Activated T-cell treated with anti-CD3 and anti-CD28 coated beads for 4 hours (primary cell): ENCODE measurements around the gene MYH1.
"Not testable (repeated sequence)": the region's sequence is repeated elsewhere in the genome, so short reads cannot be mapped to it uniquely, and the experiment has no call there.

Experiments used
- DNase-seq: peaks from one replicate; pipeline ENCODE4 v3.0.0-alpha.2; 2020

MYH1 gene

GRCh38 chr17:10518271-10519037 lies at the start of gene MYH1:
Gene MYH1, minus strand, starts transcription at chr17:10518542. Its CDS starts 1,900 bp downstream, at chr17:10516642.
- DNase-seq = no peak

- DNase-seq = no peak
Measured at GRCh38 chr17:10563991-10564660, 45.8 kb upstream of the MYH1 start.

- no peak for DNase-seq
Measured at GRCh38 chr17:10558049-10558448, 39.7 kb upstream of the MYH1 start.

GRCh38 chr17:10557422-10557821 lies 39.1 kb upstream of the MYH1 start:
- DNase-seq = no peak

GRCh38 chr17:10556301-10557005 lies 38.1 kb upstream of the MYH1 start:
- no peak for DNase-seq

- no peak for DNase-seq
Measured at GRCh38 chr17:10550014-10550413, 31.7 kb upstream of the MYH1 start.

- DNase-seq = no peak
Measured at GRCh38 chr17:10549096-10549842, 30.9 kb upstream of the MYH1 start, which contains the start of gene MYH2. Gene MYH2, minus strand, starts transcription at chr17:10549658. Its CDS starts 1,738 bp downstream, at chr17:10547920.

GRCh38 chr17:10547351-10547750 lies 29.0 kb upstream of the MYH1 start:
- DNase-seq = no peak

GRCh38 chr17:10543486-10543885 lies 25.1 kb upstream of the MYH1 start:
- DNase-seq = not testable (repeated sequence)

- not testable (repeated sequence) for DNase-seq
Measured at GRCh38 chr17:10541179-10541578, 22.8 kb upstream of the MYH1 start.

- DNase-seq = no peak
Measured at GRCh38 chr17:10532026-10532425, 13.7 kb upstream of the MYH1 start.

- no peak for DNase-seq
Measured at GRCh38 chr17:10527419-10527818, 9.1 kb upstream of the MYH1 start.

- no peak for DNase-seq
Measured at GRCh38 chr17:10526517-10526916, 8.2 kb upstream of the MYH1 start.

GRCh38 chr17:10523064-10523463 lies 4.7 kb upstream of the MYH1 start:
- no peak for DNase-seq

GRCh38 chr17:10521949-10522348 lies 3.6 kb upstream of the MYH1 start:
- no peak for DNase-seq

- no peak for DNase-seq
Measured at GRCh38 chr17:10516638-10517037, 1.7 kb downstream of the MYH1 start.

GRCh38 chr17:10516065-10516464 lies 2.3 kb downstream of the MYH1 start:
- no peak for DNase-seq

- DNase-seq = no peak
Measured at GRCh38 chr17:10513299-10514067, 4.9 kb downstream of the MYH1 start.

- DNase-seq = no peak
Measured at GRCh38 chr17:10512856-10513255, 5.5 kb downstream of the MYH1 start.

- DNase-seq = no peak
Measured at GRCh38 chr17:10499950-10500349, 18.4 kb downstream of the MYH1 start.

- no peak for DNase-seq
Measured at GRCh38 chr17:10492004-10492403, 26.3 kb downstream of the MYH1 start.

- no peak for DNase-seq
Measured at GRCh38 chr17:10482252-10482651, 36.1 kb downstream of the MYH1 start.
